HG03196 (cell line): ENCODE data around the gene KRTAP20-3.

Experiments used
- ATAC-seq: cut with Tn5 transposase; IDR thresholded peaks from one replicate; pipeline ENCODE4 v1.9.1; 2021; ENCODE audit not compliant: unreplicated experiment

The KRTAP20-3 gene

GRCh38 chr21:30680586-30680985 is 37.9 kb downstream of the KRTAP20-3 start:
- ATAC-seq = no peak

GRCh38 chr21:30684506-30684905 is 41.8 kb downstream of the KRTAP20-3 start:
- no peak for ATAC-seq

GRCh38 chr21:30689822-30690221 is 47.2 kb downstream of the KRTAP20-3 start:
- ATAC-seq = no peak
